HEK293T (cell line): ENCODE data around the gene CLIC5.

ENCODE experiments used
- ARNT ChIP-seq: fragments of 450-650 bp; IDR thresholded peaks from 2 replicates; pipeline ENCODE4 v1.6.1; 2017; ENCODE audit warnings: mild to moderate bottlenecking
- CTBP1 ChIP-seq: fragments of 450-650 bp; IDR thresholded peaks from 2 replicates; pipeline ENCODE4 v1.6.1; 2016; ENCODE audit warnings: borderline replicate concordance
- ELF4 ChIP-seq: fragments of 450-650 bp; IDR thresholded peaks from 2 replicates; pipeline ENCODE4 v1.6.1; 2017; ENCODE audit warnings: antibody characterized with exemption
- FOXA1 ChIP-seq: fragments of 450-650 bp; IDR thresholded peaks from 2 replicates; pipeline ENCODE4 v1.6.1; 2016; ENCODE audit warnings: mild to moderate bottlenecking
- FOXK2 ChIP-seq: fragments of 450-650 bp; IDR thresholded peaks from 2 replicates; pipeline ENCODE4 v1.6.1; 2016; ENCODE audit warnings: mild to moderate bottlenecking
- SP1 ChIP-seq: fragments of 450-650 bp; IDR thresholded peaks from 2 replicates; pipeline ENCODE4 v1.6.1; 2017
- SUZ12 ChIP-seq: fragments of 450-650 bp; IDR thresholded peaks from 2 replicates; pipeline ENCODE4 v1.6.1; 2016; ENCODE audit warnings: mild to moderate bottlenecking

DNA sequence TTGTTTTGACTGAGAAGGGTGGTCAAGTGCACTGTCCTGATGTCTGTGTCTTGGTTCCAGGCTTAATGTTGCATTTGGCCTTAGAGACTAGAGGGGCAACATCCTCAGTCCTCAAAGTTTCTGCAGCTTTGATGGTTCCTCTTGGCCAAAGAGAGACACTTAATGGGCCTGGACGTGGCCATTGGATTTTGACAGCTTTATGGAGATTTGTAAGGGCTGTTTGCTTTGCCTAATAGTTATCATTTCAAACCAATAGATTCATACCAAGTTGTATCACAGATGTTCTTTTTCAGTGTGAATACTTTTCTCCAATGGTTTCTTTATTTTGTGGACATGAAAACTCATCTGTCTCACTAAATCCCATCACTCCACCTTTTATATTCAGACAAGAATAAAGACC lies 45.8 kb upstream of the CLIC5 start:
- no peak for TF ChIP-seq ELF4
- no peak for TF ChIP-seq CTBP1
- TF ChIP-seq SP1: no peak
- no peak for TF ChIP-seq FOXA1
- no peak for TF ChIP-seq ARNT
- no peak for TF ChIP-seq FOXK2
- TF ChIP-seq SUZ12: no peak
